Fibroblast of lung (primary cell): ENCODE results near the gene SERP1. TPM values are rescaled to one million over a fixed set of nuclear protein-coding genes. Genes with fewer than 3 reads are reported as not detected.

ENCODE experiments used
- DNase-seq, 2 donors: peaks; one replicate each; pipeline versions ENCODE4 v3.0.0 to v3.0.0-alpha.2; 2010; ENCODE audit warnings: low read depth in 2 of 2
- H2AFZ ChIP-seq: 2 replicates; pipeline ENCODE4 v1.5.1; 2012; ENCODE audit warnings: low read length, control low read depth, inconsistent platforms
- H3K27ac ChIP-seq: 2 replicates; pipeline ENCODE4 v1.5.1; 2011; ENCODE audit warnings: low read length, control low read depth; ENCODE audit not compliant: insufficient read depth
- H3K27me3 ChIP-seq: 2 replicates; pipeline ENCODE4 v1.5.1; 2011; ENCODE audit warnings: mild to moderate bottlenecking, low read length; ENCODE audit not compliant: control insufficient read depth, insufficient read depth
- H3K36me3 ChIP-seq: 2 replicates; pipeline ENCODE4 v1.5.1; 2011; ENCODE audit warnings: low read length; ENCODE audit not compliant: control insufficient read depth, insufficient read depth
- H3K4me1 ChIP-seq: 2 replicates; pipeline ENCODE4 v1.5.1; 2011; ENCODE audit warnings: low read length; ENCODE audit not compliant: control insufficient read depth, insufficient read depth; ENCODE audit errors: extremely low read depth
- H3K4me2 ChIP-seq: 2 replicates; pipeline ENCODE4 v1.5.1; 2011; ENCODE audit warnings: low read length, control low read depth; ENCODE audit not compliant: insufficient read depth; ENCODE audit errors: extremely low read depth
- H3K4me3 ChIP-seq, 4 experiments: fragments of 200-600 bp in 1 of 4; sonication (generic) in 1 of 4; replicated peaks in 1 of 4; 2 replicates each; pipeline ENCODE4 v1.5.1; 2011 to 2016; ENCODE audit warnings: low read length in 4 of 4, low read depth in 3 of 4, mild to moderate bottlenecking in 3 of 4, control low read depth in 2 of 4, inconsistent platforms in 1 of 4, mixed read lengths in 1 of 4; ENCODE audit not compliant: insufficient read depth in 1 of 4; ENCODE audit errors: control extremely low read depth in 1 of 4
- H3K79me2 ChIP-seq: 2 replicates; pipeline ENCODE4 v1.5.1; 2012; ENCODE audit warnings: mild to moderate bottlenecking, low read length, inconsistent platforms; ENCODE audit not compliant: control insufficient read depth, insufficient read depth
- H3K9ac ChIP-seq: 2 replicates; pipeline ENCODE4 v1.5.1; 2011; ENCODE audit warnings: mild to moderate bottlenecking, low read length, control low read depth; ENCODE audit not compliant: insufficient read depth
- H3K9me3 ChIP-seq: 2 replicates; pipeline ENCODE4 v1.5.1; 2012; ENCODE audit warnings: low read depth, low read length; ENCODE audit not compliant: control insufficient read depth, insufficient read depth
- H4K20me1 ChIP-seq: 2 replicates; pipeline ENCODE4 v1.5.1; 2011; ENCODE audit warnings: low read length; ENCODE audit not compliant: control insufficient read depth, insufficient read depth; ENCODE audit errors: extremely low read depth
- CTCF ChIP-seq, 2 donors: IDR thresholded peaks in 1 of 2; conservative IDR thresholded peaks in 1 of 2; 1 replicate in 1 of 2; 2 replicates in 1 of 2; pipeline ENCODE4 v1.5.1; 2011 to 2012; ENCODE audit warnings: low read length in 2 of 2, control low read depth in 1 of 2, inconsistent platforms in 1 of 2, low read depth in 1 of 2, mild to moderate bottlenecking in 1 of 2
- EZH2 ChIP-seq: IDR thresholded peaks from 2 replicates; pipeline ENCODE4 v1.5.1; 2012; ENCODE audit warnings: low read length, control low read depth, mild to moderate bottlenecking; ENCODE audit errors: missing control alignments
- polyA minus RNA-seq: library from RNA; depleted of rRNA, polyadenylated mRNA; stranded (reverse); fragments of >200 nt; gene quantifications from 2 replicates; pipeline ENCODE4 v1.2.3, GENCODE V29; 2011; ENCODE audit warnings: low replicate concordance
- polyA plus RNA-seq, 2 donors: library from polyadenylated mRNA; depleted of rRNA in 1 of 2; stranded (reverse) in 1 of 2; unstranded in 1 of 2; fragments of >200 nt; gene quantifications; 2 replicates each; pipeline ENCODE4 v1.2.1, GENCODE V29; 2011 to 2012; ENCODE audit warnings: missing spikeins in 1 of 2
- total RNA-seq: library from RNA; depleted of rRNA; stranded (reverse); fragments of >200 nt; gene quantifications from 2 replicates; pipeline ENCODE4 v1.2.1, GENCODE V29; 2014

The SERP1 gene
- total RNA-seq (116 and 135 TPM in 2 replicates), polyA plus RNA-seq (82.9 and 105 TPM in 2 replicates), polyA minus RNA-seq (10.0 and 19.1 TPM in 2 replicates)
- 85.2 and 93.5 TPM in 2 replicates for polyA plus RNA-seq (2012)

- peak; percentile 98 to 99 for DNase-seq
- H3K4me2 ChIP-seq: peak within 1 kb of the TSS; percentile 97
- peak within 1 kb of the TSS; percentile 97 for H3K9ac ChIP-seq
- no peaks in the 10 kb centered on the region for H3K27me3 ChIP-seq
- H3K4me1 ChIP-seq: peaks cover 2% of the 10 kb centered on the region
- H3K27ac ChIP-seq: peak within 1 kb of the TSS; percentile 95
- no peaks in the 10 kb centered on the region for H3K36me3 ChIP-seq
- peaks cover 83% of the 10 kb centered on the region for H3K79me2 ChIP-seq
- H3K4me3 ChIP-seq: peak within 1 kb of the TSS; percentile 77 to 97 (median 93)
- no peak for TF ChIP-seq EZH2
- TF ChIP-seq CTCF (conservative IDR thresholded peaks at IDR 0.05 in 1 of 2, IDR thresholded peaks at IDR 0.05 in 1 of 2; ENCODE audit: low read depth in 1 of 2, low read length in 2 of 2): no peak
- peaks cover 1% of the 10 kb centered on the region for H4K20me1 ChIP-seq
- peak within 1 kb of the TSS; percentile 73 for H2AFZ ChIP-seq
- H3K9me3 ChIP-seq: no peaks in the 10 kb centered on the region
These were observed at the start of gene SERP1, which contains the start of gene EIF2A for GRCh38 chr3:150546226-150547044. Gene SERP1 (minus strand): TSS chr3:150546496. CDS start chr3:150546135, 361 bp downstream. Gene EIF2A (plus strand): TSS chr3:150546787. CDS start chr3:150546803, 16 bp downstream.

- peaks cover 2% of the 10 kb centered on the region for H3K79me2 ChIP-seq
- H3K9ac ChIP-seq: no peak overlapping the region
- H3K4me3 ChIP-seq: no peak overlapping the region
- no peak for DNase-seq
- H3K4me1 ChIP-seq: no peaks in the 10 kb centered on the region
- H2AFZ ChIP-seq: no peak overlapping the region
- H3K4me2 ChIP-seq: no peak overlapping the region
- TF ChIP-seq CTCF (conservative IDR thresholded peaks at IDR 0.05 in 1 of 2, IDR thresholded peaks at IDR 0.05 in 1 of 2; ENCODE audit: low read depth in 1 of 2, low read length in 2 of 2) (no peak), EZH2 (no peak)
- no peaks in the 10 kb centered on the region for H3K27me3 ChIP-seq
- H3K9me3 ChIP-seq: no peaks in the 10 kb centered on the region
- H3K36me3 ChIP-seq: no peaks in the 10 kb centered on the region
- no peaks in the 10 kb centered on the region for H4K20me1 ChIP-seq
- H3K27ac ChIP-seq: no peak overlapping the region
These were observed 47.9 kb upstream of the SERP1 start for GRCh38 chr3:150594150-150594549.

- H3K9me3 ChIP-seq: no peaks in the 10 kb centered on the region
- H2AFZ ChIP-seq: no peak overlapping the region
- H3K4me3 ChIP-seq: no peak overlapping the region
- H3K27ac ChIP-seq: no peak overlapping the region
- H3K36me3 ChIP-seq: peaks cover 4% of the 10 kb centered on the region
- H3K9ac ChIP-seq: no peak overlapping the region
- no peak overlapping the region for H3K4me2 ChIP-seq
- no peaks in the 10 kb centered on the region for H4K20me1 ChIP-seq
- H3K27me3 ChIP-seq: no peaks in the 10 kb centered on the region
- H3K79me2 ChIP-seq: no peaks in the 10 kb centered on the region
- no peak for DNase-seq
- TF ChIP-seq CTCF (conservative IDR thresholded peaks at IDR 0.05 in 1 of 2, IDR thresholded peaks at IDR 0.05 in 1 of 2; ENCODE audit: low read depth in 1 of 2, low read length in 2 of 2) (no peak), EZH2 (no peak)
- no peaks in the 10 kb centered on the region for H3K4me1 ChIP-seq
These were observed 43.5 kb upstream of the SERP1 start for GRCh38 chr3:150589759-150590158.
